ENCODE data around the gene INAFM1. TPM values are rescaled to one million over a fixed set of nuclear protein-coding genes. Genes with fewer than 3 reads are reported as not detected.
"Not testable (repeated sequence)": the region's sequence is repeated elsewhere in the genome, so short reads cannot be mapped to it uniquely, and the experiment has no call there.

The INAFM1 gene
- total and polyA plus RNA-seq, 12 donors, result 6.9 to 183 (median 61.8) TPM

DNA sequence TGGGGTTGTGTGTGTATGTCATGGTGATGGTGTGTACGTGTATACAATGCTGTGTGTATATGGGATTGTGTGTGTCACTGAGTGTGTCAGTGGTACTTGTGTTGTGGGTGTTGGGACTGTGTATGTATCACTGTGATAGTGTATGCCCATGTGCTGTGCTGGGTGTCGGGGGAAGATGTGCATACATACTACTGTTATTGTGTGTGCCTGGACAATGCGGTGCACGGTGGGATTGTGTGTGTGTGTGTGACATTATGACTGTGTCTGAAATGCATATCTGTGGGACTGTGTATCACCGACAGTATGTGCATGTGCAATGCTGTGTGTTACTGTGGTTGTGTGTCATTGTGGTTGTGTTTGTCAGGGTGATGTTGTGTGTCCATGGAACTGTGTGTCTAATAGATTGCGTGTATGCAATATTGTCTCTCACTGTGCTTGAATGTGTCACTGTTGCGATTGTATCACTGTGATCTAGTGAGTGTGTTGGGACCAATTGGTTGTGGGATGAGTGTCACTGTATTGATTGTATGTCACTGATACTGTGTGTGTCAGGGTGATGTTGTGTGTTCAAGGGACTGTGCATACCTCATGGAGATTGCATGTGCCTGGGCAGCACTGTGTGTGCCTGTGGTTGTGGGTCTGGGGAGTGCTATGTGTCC lies 32.6 kb upstream of the INAFM1 start:
- TF ChIP-seq POLR2A (IDR thresholded peaks at IDR 0.05), result no peak
- 80 to 87% (median 82%) methylated on average over 6 to 7 of the region's 7 CpGs for WGBS, 4 donors

DNA sequence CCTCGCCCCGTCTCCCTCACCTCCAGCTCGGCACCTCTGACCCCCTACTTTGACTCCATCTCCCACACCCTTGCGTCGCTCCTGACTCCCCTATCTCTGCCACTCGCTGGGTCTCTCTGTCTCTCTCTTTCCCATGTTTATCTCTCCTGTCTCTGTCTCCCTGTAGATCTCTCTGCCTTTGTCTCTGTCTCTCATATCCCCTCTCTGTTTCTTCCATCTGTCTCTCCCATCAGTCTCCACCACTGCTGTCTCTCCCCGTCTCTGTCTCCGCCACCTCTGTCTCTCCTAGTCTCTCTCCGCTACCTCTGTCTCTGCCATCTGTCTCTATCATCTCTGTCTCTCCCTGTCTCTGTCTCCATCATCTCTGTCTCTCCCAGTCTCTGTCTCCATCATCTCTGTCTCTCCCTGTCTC lies 31.3 kb upstream of the INAFM1 start:
- 16 to 24% (median 18%) methylated on average over 6 to 9 of the region's 9 CpGs for WGBS, 4 donors

More for the DNA sequence above, 32.6 kb upstream of the INAFM1 start:
- Histone ChIP-seq H3K4me1 (replicated peaks in 1 of 2) (peaks cover 10 to 30% of the 10 kb centered on the region in 2 donors), H3K27me3 (peaks cover 8% of the 10 kb centered on the region), H3K4me3 (no peak overlapping the region), H3K36me3 (replicated peaks in 1 of 2) (no peaks in the 10 kb centered on the region), H3K9me3 (replicated peaks in 1 of 3) (no peaks in the 10 kb centered on the region), H3K27ac (peak overlapping the region in 1 of 5 donors; percentile 69)
- intact Hi-C loops (cut with DNase I), result loop anchor here in 1 of 2 donors (2.0 kb wide), 1 partner anchor 29 kb away; no protein-coding TSS in a partner anchor
- no peak for DNase-seq

DNA sequence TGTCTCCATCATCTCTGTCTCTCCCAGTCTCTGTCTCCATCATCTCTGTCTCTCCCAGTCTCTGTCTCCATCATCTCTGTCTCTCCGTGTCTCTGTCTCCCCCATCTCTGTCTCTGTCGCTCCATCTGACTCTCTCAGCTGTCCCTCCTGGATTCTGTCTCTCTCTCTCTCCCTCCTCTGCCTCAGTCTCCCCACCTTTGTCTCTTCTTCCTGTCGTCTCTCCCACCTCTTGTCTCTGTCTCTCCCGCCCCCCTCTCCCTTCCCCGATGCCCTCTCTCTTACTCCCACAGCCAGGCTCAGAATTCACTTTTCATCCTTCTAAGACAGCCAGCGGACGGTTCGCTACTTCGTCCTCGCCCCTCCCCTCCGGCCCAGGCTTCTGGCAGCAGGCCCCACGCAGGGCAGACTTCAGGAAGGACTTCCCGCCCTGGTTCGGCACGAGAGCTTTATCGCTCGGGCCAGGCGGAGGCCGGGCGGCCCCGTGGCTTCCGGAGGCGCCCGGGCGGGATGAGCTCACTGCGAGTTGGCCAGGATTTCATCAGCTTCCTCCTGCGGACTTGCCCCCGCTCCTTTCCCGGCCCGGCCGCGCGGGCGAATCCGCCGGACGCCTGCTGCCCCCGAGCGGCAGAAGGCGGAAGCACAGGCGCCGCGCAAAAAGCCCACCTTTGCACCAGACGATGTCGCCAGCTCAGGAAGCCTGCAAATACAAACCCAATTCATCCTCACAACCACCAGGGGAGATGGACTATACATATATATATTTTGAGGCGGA lies 30.7 kb upstream of the INAFM1 start:
- Histone ChIP-seq H3K4me1 (replicated peaks in 1 of 2) (peaks cover 10 to 38% of the 10 kb centered on the region in 2 donors), H3K9me3 (replicated peaks in 1 of 3) (no peaks in the 10 kb centered on the region), H3K4me3 (peak overlapping the region in 1 of 4 donors; percentile 28), H3K36me3 (replicated peaks in 1 of 2) (no peaks in the 10 kb centered on the region), H3K27me3 (peaks cover 8% of the 10 kb centered on the region), H3K27ac (peak overlapping the region in 3 of 5 donors; percentile 42 to 73 (median 68))
- 1 to 4% (median 2%) methylated on average over 16 to 46 of the region's 46 CpGs for WGBS, 4 donors
- DNase-seq, result peak; percentile 91 to 96 (median 93)
- no peak for TF ChIP-seq POLR2A (IDR thresholded peaks at IDR 0.05)
- peak; percentile 97 to 99 (median 98) for TF ChIP-seq CTCF (IDR thresholded peaks at IDR 0.05)
- intact Hi-C loops (cut with DNase I), result loop anchor here in 1 of 2 donors (2.0 kb wide), 1 partner anchor 31 kb away; no protein-coding TSS in a partner anchor

More for the DNA sequence above, 31.3 kb upstream of the INAFM1 start:
- Histone ChIP-seq H3K27ac (peak overlapping the region in 3 of 5 donors; percentile 2 to 68 (median 41)), H3K4me3 (peak overlapping the region in 1 of 4 donors; percentile 31), H3K4me1 (replicated peaks in 1 of 2) (peaks cover 10 to 38% of the 10 kb centered on the region in 2 donors), H3K36me3 (replicated peaks in 1 of 2) (no peaks in the 10 kb centered on the region), H3K9me3 (replicated peaks in 1 of 3) (no peaks in the 10 kb centered on the region), H3K27me3 (peaks cover 8% of the 10 kb centered on the region)
- no peak for DNase-seq
- intact Hi-C loops (cut with DNase I), result loop anchor here in 1 of 2 donors (2.0 kb wide), 1 partner anchor 31 kb away; no protein-coding TSS in a partner anchor
- TF ChIP-seq CTCF (IDR thresholded peaks at IDR 0.05), result no peak

- no peaks in the 10 kb centered on the region for H3K27me3 ChIP-seq
- intact Hi-C loops (cut with DNase I), result loop anchor here (5.0 kb wide), 3 partner anchors 40 to 100 kb away; no protein-coding TSS in a partner anchor
- TF ChIP-seq CTCF (IDR thresholded peaks at IDR 0.05) (peak; percentile 88 to 96 (median 92)), POLR2A (IDR thresholded peaks at IDR 0.05) (peak in 1 of 2 donors; percentile 13)
- peak overlapping the region in 1 of 5 donors; percentile 31 for H3K27ac ChIP-seq
- H3K4me3 ChIP-seq, result no peak overlapping the region
- peak; percentile 65 to 94 (median 82) for DNase-seq
- H3K9me3 ChIP-seq (replicated peaks in 1 of 3), result no peaks in the 10 kb centered on the region
- no peaks in the 10 kb centered on the region for H3K36me3 ChIP-seq (replicated peaks in 1 of 2)
- H3K4me1 ChIP-seq (replicated peaks in 1 of 2), result peaks cover 10 to 21% of the 10 kb centered on the region in 2 donors
- WGBS, 4 donors, result 21 to 22% (median 22%) methylated on average over 25 of the region's 25 CpGs
Measured at GRCh38 chr19:47247308-47247990, 27.2 kb upstream of the INAFM1 start.

- intact Hi-C loops (cut with DNase I), result not testable (repeated sequence)
- 83 to 88% (median 86%) methylated on average over 8 of the region's 8 CpGs for WGBS, 4 donors
Measured at GRCh38 chr19:47253016-47253415, 21.7 kb upstream of the INAFM1 start.

More at GRCh38 chr19:47253016-47253415, 21.7 kb upstream of the INAFM1 start:
- not testable (repeated sequence) for DNase-seq; H3K27me3 ChIP-seq; H3K27ac ChIP-seq; H3K36me3 ChIP-seq (replicated peaks in 1 of 2); H3K4me3 ChIP-seq; H3K9me3 ChIP-seq (replicated peaks in 1 of 3)
- peaks cover 7 to 13% of the 10 kb centered on the region in 2 donors for H3K4me1 ChIP-seq (replicated peaks in 1 of 2)

Measured in adrenal gland (tissue), 12 donors.